ENCODE data around the gene PLEKHO2.

DNA sequence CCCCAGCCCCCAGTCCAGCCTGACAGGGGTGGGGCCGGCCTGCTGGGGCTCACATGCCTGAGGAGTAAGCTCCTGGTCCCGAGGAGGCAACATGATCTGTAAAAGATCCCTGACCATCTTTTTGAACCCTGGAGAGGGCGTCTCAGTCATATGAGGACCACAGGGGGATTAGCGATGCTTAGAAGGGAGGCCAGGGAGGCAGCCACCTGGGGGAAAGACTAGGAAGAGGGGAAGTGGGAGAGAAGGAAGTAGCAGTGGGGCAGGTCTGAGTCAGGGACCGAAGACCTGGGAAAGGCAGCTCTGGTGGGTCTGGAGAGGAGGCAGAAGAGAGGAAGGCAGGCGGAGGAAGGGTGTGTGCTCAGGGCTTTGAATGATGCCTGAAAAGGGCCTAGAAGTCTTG, 35.2 kb upstream of the PLEKHO2 start:
- TF ChIP-seq, protein P1, sequence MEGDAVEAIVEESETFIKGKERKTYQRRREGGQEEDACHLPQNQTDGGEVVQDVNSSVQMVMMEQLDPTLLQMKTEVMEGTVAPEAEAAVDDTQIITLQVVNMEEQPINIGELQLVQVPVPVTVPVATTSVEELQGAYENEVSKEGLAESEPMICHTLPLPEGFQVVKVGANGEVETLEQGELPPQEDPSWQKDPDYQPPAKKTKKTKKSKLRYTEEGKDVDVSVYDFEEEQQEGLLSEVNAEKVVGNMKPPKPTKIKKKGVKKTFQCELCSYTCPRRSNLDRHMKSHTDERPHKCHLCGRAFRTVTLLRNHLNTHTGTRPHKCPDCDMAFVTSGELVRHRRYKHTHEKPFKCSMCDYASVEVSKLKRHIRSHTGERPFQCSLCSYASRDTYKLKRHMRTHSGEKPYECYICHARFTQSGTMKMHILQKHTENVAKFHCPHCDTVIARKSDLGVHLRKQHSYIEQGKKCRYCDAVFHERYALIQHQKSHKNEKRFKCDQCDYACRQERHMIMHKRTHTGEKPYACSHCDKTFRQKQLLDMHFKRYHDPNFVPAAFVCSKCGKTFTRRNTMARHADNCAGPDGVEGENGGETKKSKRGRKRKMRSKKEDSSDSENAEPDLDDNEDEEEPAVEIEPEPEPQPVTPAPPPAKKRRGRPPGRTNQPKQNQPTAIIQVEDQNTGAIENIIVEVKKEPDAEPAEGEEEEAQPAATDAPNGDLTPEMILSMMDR (IDR thresholded peaks at IDR 0.05), result no peak
- no peak for TF ChIP-seq POLR2A (IDR thresholded peaks at IDR 0.05)
